Measurements from ENCODE around the gene FYCO1.

The FYCO1 gene

DNA sequence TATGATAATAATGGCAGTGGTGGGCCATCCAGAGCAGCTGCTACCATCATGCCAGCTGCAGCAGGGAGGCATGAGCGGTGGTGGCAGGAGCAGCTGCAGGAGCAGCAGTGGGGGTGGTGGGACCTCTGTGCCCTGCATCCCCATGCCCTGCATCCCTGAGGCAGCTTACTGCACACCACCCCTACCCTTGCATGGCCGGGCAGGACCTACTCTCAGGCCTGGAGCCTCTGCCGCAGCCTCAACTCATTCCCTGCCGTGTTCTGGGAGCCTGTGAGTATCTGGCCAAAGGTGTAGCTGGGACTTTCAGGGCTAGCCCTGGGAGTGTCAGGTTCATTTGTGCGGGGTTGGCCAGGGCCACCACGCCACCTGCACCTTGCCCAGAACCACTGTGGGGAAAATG is 35.0 kb upstream of the FYCO1 start:
- no peaks in the 10 kb centered on the region for H3K36me3 ChIP-seq
- TF ChIP-seq, protein P1, sequence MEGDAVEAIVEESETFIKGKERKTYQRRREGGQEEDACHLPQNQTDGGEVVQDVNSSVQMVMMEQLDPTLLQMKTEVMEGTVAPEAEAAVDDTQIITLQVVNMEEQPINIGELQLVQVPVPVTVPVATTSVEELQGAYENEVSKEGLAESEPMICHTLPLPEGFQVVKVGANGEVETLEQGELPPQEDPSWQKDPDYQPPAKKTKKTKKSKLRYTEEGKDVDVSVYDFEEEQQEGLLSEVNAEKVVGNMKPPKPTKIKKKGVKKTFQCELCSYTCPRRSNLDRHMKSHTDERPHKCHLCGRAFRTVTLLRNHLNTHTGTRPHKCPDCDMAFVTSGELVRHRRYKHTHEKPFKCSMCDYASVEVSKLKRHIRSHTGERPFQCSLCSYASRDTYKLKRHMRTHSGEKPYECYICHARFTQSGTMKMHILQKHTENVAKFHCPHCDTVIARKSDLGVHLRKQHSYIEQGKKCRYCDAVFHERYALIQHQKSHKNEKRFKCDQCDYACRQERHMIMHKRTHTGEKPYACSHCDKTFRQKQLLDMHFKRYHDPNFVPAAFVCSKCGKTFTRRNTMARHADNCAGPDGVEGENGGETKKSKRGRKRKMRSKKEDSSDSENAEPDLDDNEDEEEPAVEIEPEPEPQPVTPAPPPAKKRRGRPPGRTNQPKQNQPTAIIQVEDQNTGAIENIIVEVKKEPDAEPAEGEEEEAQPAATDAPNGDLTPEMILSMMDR (IDR thresholded peaks at IDR 0.05; ENCODE audit: low read depth, low read length), result no peak
- no peak for DNase-seq
- no peaks in the 10 kb centered on the region for H3K27me3 ChIP-seq (ENCODE audit: insufficient read depth, low read depth, severe bottlenecking)
- H3K4me3 ChIP-seq (ENCODE audit: low read depth, low read length), result no peak overlapping the region
- no peak overlapping the region for H3K27ac ChIP-seq
- H3K9me3 ChIP-seq (ENCODE audit: severe bottlenecking), result peaks cover 10% of the 10 kb centered on the region

DNA sequence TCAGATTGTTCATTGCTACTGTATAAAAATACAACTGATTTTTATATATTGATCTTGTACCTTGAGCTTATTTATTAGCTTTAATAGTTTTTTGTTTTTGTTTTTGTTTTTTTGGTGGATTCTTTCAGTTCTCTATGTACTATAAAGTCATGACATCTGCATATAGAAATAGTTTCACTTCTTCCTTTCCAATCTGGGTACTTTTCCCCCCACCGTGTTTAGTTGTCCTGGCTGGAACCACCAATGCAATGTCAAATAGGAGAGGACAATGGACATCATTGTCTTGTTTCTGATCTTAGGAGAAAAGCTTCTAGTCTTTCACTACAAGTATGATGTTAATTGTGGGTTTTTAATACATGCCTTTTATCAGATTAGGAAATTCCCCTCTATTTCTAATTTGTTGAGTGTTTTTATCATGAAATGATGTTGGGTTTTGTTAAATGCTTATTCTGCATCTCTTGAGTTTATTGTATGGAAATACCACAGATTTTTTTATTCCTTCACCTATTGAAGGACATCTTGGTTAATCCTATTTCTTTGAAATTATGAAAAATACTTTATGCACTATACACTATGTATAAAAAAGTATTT is 34.4 kb upstream of the FYCO1 start:
- peaks cover 10% of the 10 kb centered on the region for H3K9me3 ChIP-seq (ENCODE audit: severe bottlenecking)
- H3K4me3 ChIP-seq (ENCODE audit: low read depth, low read length), result no peak overlapping the region
- TF ChIP-seq, protein P1 (IDR thresholded peaks at IDR 0.05; ENCODE audit: low read depth, low read length), result no peak
- no peak for DNase-seq
- H3K27me3 ChIP-seq (ENCODE audit: insufficient read depth, low read depth, severe bottlenecking), result no peaks in the 10 kb centered on the region
- H3K27ac ChIP-seq, result no peak overlapping the region
- no peaks in the 10 kb centered on the region for H3K36me3 ChIP-seq

DNA sequence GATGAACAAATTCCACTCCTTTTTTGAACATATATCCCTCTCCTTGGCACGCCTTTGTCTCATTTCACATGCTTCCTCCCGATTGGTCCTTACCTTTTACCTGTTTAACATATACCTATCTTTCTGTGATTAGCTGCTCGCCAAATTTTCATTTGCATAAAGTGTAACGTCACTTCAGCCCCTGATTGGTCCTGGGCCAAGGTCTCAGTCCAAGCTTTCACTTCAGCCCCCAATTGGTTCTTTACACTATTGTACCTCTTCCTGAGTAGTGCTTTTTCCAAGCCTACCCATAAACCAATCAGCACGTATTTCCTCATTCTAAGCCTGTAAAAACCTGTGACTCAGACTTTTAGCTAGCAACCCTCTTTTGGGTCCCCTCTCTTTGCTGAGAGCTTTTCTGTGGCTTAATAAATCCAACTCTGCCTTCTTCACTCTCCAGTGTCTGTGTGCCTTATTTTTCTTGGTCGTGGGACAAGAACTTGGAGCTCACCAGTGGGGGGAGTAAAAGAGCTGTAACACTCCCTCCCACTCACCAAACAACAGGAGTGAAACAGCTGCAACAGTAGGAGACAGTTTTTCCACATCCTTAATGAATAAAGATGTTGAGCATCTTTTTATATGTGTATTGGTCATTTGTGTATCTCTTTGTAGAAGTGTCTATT is 32.2 kb upstream of the FYCO1 start:
- peaks cover 8% of the 10 kb centered on the region for H3K9me3 ChIP-seq (ENCODE audit: severe bottlenecking)
- no peak for DNase-seq

DNA sequence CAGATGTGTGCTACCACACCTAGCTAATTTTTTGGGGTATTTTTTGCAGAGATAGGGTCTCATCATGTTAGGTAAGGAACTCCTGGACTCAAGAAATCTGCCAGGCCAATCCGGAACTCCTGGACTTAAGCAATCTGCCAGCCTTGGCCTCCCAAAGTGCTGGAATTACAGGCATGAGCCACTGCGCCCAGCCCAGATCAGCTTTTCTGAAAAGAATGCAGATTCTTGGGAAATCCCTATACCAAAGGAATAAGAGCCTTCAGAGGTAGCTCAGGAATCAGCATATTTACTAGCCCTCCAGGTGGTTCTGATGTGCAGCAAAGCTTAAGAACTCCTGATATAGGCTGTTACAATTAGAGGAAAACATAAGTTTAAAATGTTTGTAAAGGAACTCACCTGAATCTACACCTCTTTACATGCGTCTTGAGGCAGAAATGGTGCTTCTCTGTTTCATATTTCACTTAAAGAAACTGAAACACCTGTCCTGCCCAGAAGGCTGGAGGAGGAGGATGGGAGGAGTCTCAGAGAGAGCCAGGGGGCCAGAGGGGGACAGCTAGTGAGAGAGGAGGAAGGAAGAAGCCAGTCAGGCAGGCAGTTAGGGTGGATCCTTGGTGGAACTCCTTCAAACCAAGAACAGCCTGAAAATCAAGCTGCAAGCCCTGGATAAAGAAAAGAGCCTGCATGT is 31.5 kb upstream of the FYCO1 start, which contains the start of gene XCR1:
XCR1 (minus strand) TSS at position 463 of the 685 bp plus-strand sequence. CDS start 5,536 bp downstream, outside the sequence.
- Histone ChIP-seq H3K36me3 (no peaks in the 10 kb centered on the region), H3K4me3 (ENCODE audit: low read depth, low read length) (no peak within 1 kb of the TSS), H3K27me3 (ENCODE audit: insufficient read depth, low read depth, severe bottlenecking) (no peaks in the 10 kb centered on the region), H3K9me3 (ENCODE audit: severe bottlenecking) (peaks cover 8% of the 10 kb centered on the region), H3K27ac (no peak within 1 kb of the TSS)
- no peak for DNase-seq
- TF ChIP-seq, protein P1 (IDR thresholded peaks at IDR 0.05; ENCODE audit: low read depth, low read length), result no peak

More for the DNA sequence above, 32.2 kb upstream of the FYCO1 start:
- no peaks in the 10 kb centered on the region for H3K36me3 ChIP-seq
- H3K4me3 ChIP-seq (ENCODE audit: low read depth, low read length), result no peak overlapping the region
- no peak overlapping the region for H3K27ac ChIP-seq
- H3K27me3 ChIP-seq (ENCODE audit: insufficient read depth, low read depth, severe bottlenecking), result no peaks in the 10 kb centered on the region
- TF ChIP-seq, protein P1 (IDR thresholded peaks at IDR 0.05; ENCODE audit: low read depth, low read length), result no peak

DNA sequence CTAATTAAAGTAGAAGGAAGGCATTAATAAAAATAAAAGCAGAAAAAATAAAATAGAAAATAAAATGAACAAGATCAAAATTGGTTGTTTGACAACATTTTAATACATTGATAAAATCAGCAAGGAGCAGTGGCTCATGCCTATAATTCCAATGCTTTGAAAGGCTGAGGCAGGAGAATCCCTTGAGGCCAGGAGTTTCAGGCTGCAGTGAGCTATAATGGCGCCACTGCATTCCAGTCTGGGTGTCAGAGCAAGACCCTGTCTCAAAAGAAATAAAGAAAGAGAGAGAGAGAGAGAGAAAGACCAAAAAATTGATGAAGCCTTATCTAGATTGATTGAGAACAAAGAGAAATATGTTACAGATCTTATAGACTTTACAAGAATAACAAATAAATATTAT is 29.5 kb upstream of the FYCO1 start:
- TF ChIP-seq, protein P1 (IDR thresholded peaks at IDR 0.05; ENCODE audit: low read depth, low read length), result no peak
- H3K9me3 ChIP-seq (ENCODE audit: severe bottlenecking), result peaks cover 13% of the 10 kb centered on the region
- H3K27me3 ChIP-seq (ENCODE audit: insufficient read depth, low read depth, severe bottlenecking), result no peaks in the 10 kb centered on the region
- DNase-seq, result no peak
- no peak overlapping the region for H3K27ac ChIP-seq
- no peak overlapping the region for H3K4me3 ChIP-seq (ENCODE audit: low read depth, low read length)
- no peaks in the 10 kb centered on the region for H3K36me3 ChIP-seq

Measured in WERI-Rb-1 (cell line).